Left hindlimb (tissue), 1 donor: ENCODE results near the gene SLC26A6.

ENCODE experiments used
- DNase-seq: peaks from one replicate; pipeline ENCODE4 v3.0.0-alpha.2; 2018

The SLC26A6 gene

DNA sequence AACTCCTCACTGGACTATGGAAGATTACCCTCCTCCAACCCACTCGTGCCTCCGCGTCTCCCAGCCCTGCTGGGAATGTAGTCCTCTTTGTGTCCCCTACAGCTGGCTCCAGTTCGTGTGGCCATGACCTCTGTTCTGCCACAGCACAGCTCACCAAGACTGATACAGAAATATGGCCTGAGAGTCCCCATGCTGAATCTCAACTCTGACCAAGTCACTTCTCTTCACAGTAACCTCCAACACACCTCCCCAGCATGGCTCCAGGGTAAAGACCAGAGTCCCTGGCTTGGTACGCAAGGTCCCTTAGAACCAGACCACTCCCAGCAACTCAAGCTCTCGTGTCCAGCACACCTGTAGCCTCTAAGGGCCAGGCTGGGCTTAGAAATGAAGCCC lies 37.9 kb downstream of the SLC26A6 start:
- no peak for DNase-seq

DNA sequence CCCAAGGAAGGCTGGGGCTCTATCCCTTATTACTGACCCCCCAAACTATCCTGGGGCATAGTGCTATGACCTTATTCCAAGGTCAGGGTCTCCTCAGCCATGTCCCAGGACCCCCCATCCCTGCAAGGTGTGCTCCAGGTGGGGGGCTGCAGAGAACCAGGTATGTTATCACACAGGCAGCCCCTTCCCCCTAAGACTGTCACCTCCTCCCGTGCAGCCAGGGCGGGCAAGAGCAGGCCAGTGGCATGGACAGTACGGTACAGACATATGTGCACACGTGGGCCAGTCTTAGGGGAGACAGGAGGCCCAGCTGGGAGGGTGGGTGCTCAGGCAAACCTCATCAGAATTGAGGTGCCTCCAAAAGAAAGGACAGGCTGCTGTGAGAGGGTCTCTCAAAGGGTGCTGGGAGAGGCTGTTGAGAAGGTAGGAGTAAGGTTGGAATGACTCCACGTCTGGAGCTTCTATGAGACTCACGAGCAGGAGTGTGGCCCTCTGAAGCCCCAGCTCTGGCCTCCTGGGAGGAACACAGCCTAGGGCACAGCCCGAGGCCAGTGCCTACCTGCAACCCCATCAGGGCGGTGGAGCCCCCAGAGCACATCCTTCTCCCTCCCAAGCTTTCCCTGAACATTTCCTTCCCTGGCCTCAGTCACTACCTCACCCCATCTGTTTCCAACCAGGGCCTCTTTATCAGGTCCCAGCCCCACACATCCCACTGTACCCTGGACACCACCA lies 38.4 kb downstream of the SLC26A6 start:
- DNase-seq = no peak

DNA sequence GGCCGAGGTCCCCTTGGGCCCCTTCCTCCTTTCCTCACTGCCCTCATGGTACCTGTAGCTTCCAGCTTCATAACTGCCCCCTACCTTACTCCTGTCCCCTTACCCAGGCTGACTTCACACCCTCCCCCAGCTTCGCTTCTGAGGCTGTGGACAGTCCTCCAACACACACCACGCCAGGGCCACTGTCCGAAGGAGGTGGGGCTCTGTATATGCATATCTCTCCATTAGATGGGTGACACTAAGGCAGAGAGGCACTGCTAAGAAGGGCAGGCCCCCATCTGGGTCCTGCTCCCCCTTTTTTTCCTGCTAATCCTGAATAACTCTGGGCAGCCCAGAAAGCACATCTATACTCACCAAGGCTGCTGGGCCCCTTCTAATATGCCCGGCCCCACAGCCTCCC lies 39.1 kb downstream of the SLC26A6 start:
- no peak for DNase-seq

DNA sequence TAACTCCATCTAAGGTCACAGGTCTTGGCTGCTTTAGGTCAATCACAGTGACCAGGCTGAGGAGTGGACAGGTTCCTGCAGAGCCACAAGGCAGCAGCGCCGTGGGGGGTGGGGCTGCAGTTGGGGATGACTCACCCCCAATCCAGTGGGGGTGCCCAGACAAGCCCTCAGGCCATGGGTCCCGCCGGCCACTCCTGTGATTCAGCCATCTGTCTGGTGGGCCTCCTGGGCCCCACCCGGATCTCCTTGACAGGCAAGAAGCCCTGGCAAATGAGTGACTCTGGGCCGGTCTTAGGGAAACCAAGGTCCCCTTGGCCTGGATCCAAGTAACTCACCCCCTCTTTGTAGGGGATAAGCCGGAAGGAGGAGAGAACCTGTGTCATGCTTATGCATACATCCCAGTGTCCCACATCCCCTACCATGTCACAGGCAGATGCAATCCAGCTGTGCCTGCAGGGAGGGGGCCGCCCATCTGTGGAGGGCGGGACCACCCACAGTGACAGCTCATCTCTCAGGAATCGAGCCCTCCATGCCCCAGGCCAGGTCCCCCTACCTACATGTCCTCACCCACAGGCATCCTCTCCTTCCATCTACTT lies 39.6 kb downstream of the SLC26A6 start:
- no peak for DNase-seq

DNA sequence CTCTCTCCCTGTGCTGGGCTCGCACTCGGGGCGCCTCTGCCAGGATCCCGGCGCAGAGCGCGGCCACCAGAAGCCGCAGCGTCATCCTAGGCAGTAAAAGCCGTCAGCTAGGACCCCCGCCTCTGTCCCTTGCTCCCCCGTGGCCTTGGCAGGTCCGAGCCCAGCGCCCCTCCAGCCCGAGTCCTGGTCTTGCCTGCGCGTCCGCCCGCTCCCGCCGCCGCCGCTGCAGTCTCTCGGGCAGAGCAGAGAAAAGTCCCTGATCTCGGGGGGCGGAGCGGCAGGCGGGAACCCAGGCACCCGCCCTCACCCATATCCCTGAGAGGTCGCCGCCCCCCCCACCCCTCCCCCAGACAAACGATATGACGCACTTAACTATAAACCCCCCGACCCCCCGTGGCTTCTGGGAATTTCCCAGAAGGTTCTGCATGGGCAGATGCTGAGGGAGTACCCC lies 40.2 kb downstream of the SLC26A6 start, which contains the start of gene COL7A1:
Gene COL7A1 (minus strand): TSS at position 255 of the 451 bp plus-strand sequence. CDS start 170 bp downstream, at position 85.
- DNase-seq = no peak

DNA sequence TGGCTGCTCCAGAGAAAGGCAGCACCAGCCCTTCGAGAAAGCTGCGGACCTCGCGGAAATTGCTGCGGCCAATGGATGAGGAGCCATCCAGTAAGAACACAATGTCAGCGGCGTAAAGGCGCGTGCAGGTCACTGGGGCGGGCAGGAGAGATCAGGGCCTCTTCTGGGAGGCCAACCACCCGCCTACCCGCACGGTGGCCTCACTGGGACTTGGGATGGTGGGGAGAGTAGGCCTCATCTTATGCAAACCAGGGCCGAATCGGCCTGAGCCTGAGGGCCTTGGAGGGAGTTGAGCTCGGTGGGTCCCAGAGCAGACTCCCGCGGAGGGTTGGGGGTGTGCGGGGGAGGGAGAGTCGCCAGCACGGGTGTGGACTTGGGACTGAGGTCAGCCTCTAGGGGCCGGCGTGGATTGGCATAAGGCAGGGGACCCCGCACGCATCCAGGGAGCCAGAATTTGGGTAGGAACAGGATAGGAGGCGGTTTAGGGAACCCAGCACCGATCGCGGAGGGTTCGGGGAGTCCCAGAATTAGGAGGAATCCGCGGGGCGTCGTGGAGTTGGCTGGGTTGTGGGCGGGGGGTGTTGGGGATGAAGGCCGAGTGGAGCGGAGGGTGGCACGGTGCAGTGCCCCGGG lies 40.7 kb downstream of the SLC26A6 start:
- no peak for DNase-seq

DNA sequence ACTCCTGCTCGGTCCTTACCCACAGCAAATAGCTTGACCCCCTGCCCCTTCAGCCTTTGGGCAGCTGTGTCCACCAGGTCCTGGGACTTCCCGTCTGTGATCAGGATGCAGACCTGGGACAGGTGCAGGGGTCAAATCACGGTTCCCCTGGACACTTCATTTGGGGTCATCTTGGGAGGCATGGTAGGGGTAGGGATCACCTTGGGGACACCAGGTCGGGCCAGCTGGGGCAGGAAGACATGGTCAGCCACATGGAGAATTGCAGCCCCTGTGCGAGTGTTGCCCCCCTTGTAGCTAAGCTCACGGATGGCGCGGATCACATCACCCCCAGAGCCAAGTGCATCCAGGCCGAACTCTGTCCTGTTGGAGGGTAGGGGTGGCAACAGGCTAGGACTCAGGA lies 41.9 kb downstream of the SLC26A6 start:
- DNase-seq = no peak

DNA sequence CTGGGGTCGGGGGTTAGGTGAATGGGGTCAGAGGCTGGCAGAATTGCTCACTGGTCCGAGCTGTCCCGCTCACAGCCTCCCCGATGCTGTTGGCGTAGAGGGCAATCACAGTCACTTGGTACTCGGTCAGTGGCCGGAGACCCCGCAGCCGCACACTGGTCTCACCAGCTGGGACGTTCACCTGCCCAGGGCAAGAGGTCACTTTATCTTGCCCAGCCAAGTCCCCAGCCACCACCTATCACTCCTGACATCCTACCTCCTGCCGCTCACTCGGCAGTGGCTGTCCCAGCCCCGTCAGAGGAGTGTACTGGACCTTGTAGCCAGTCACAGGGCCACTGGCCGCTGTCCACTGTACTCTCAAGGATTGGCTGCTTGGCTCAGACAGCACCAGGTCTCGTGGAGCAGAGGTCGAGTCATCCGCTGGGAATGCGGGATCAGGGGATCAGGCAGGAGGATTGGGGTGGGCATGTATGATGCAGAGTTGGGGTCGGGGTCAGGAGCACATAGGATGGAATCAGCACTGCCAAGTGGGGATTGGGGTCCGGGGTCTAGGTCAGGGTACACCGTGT lies 42.7 kb downstream of the SLC26A6 start:
- DNase-seq = no peak

DNA sequence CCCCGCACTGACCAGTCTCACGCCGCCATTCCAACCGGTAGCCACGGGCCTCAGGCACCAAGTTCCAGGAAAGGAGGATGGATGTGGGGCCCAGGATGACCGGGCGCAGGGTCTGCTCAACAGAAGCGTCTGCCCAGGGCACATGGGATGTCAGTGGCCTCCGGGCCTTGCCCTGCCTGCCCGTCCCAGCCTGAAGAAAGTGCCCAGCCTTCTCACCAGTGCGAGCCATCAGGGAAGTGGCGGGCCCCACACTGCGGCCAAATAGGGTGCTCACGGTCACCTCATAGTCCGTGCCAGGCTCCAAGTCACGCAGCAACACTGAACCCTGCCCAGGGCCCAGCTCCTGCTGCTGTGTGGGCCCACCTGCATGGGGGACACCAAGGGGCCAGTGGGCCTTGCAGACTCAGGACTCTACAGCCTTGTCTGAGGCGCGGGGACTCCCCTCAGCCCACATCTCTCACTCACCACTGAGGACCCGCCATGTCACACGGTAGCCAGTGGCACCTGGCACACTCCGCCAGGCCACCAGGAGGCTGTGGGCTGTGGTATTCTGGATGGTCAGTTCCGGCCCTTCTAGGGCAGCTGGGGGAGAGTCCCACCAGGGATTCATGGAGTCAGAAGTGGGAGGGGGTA lies 43.3 kb downstream of the SLC26A6 start:
- no peak for DNase-seq

DNA sequence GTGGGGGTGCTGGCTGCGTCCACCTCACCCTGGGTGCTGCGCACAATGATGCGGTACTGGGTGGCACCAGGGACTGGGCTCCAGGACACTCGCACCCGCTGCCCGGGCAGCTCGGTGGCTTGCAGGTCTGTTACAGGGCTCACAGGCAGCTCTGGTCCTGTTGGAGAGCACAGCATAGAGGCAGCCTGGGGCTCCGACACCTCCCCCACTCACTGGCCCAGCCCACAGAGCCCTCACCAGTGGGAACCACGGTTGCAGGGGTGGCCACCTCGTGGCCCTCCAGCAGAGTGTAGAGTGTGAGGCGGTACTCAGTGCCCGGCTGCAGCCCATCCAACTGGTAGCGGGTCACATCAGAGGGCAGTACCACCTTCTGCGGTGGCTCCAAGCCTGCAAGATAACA lies 43.8 kb downstream of the SLC26A6 start:
- DNase-seq = no peak

DNA sequence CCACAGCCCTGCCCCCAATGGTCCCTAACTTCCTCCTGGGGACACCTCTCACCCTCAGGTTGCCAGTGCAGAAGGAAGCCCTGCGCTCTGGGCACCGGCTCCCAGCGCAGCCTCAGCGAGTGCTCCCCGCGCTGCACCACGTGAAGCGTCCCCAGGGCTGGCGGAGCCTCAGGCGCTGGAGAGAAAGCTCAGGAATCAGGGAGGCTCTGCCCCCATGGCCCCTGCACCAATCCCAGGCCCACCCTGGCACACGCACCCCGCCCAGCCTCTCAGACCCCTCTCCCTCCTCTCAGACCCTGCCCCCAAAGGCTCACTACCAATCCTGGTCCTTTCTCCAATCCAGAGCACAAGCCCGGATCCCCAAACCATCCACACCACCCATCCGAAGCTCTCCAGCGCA lies 47.0 kb downstream of the SLC26A6 start:
- DNase-seq = no peak

DNA sequence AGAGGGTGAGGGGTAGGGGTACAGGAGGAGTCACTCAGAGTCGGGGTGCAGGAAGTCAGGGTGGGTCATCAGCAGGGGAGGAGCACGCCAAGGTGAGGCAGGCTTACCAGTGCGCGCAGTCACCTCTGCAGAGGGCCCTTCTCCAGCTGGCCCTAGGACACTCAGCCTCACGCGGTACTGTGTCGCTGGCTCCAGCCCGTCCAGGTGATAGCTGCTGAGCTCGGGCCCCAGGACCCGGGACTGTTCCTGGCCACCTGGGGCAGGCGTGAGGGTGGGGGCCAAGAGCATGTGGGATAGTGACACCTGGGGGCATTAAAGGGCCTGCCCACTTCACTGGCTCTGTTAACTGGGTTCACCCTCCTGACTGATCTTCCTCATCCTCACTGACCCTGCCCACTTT lies 47.6 kb downstream of the SLC26A6 start:
- DNase-seq = no peak

DNA sequence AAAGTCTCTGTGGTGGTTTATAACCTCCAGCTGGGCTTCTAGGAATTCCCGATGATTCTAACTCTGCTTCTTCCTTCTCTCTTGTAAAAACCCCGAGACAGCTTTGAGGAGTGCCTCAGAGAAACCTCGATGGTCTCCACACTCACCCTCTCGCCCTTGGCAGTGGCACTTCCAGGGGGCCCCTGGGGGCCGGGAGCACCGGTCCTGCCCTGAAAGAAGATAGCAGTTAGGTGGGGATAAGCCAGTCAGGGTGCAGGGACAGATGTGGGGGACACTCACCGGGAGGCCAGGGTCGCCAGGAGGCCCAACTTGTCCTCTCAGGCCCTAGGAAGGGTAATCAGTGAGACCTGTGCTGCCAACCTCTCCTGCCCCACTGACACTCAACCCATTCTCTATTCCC lies 49.9 kb downstream of the SLC26A6 start:
- no peak for DNase-seq

DNA sequence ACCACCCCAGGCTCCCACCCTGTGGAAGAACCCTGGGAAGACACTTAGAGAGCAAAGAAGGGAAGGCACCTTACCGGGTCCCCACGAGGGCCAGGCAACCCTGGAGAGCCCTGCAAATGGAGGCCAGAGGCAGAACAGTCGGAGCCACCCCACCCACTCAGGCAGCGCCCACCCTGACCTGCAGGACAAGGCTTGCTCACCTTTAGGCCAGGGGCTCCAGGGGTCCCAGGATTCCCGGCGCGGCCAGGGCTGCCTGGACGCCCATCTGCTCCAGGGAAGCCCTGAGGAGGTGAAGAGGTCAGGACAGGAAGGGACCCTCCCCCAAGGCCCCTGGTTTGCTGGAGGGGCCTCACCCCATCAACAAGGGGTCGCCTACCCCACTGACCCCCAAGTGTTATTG lies 50.4 kb downstream of the SLC26A6 start:
- no peak for DNase-seq

DNA sequence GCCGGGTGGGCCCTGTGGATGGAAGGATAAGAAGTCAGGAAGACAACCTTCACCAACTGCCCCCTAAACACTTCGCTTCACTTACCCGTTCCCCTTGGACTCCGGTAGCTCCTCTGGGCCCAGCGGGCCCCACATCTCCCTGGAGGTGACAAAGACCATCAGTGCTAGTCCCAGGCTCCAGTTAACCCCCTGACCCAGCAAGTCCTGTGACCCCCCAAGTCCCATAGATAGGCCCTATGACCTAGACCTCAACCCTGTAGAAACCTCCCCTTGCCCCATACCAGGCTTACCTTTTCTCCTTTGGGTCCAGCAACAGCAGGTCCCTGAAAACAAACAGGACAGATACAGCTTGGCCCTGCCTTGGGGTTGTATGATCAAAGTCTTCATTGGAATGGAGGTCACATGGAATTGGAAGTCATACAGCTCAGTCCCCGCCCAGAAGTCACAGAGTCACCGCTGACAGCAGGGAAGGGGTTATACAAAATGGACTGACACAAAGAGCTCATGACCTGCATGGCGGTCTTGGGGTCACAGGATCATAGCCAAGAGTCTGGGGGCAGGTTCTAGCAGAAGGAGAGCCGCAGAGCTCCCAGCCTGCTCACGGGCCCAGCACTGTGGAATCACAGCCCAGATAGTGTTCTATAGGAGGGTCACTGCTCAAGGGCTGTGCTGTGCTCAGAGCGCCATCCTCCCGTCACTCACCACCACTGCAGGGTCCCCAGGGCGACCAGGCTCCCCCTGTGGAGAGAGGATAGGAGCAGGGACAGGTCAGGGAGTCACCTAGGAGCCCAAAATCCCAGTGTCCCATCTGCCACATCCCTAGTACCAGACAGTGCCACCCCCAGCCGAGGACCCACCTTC lies 53.4 kb downstream of the SLC26A6 start:
- DNase-seq = no peak

DNA sequence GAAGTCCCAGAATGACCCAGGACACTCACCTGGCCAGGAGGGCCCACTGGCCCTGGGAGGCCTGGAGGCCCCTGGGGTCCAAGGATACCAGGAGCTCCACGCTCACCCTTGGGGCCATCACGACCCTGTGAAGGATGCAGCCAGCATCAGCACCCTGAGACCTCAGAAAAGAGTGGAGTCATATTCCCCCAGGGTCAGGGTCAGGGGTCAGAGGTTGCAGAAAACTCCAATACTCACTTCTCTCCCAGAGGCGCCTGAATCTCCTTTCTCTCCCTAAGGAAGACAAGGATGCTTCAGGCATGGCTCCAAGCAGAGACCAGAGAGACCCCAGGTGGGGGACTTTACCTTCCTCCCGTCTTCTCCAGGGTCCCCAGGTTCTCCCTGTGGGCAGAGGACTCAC lies 58.6 kb downstream of the SLC26A6 start:
- DNase-seq = no peak
